SIG-M5 treated with dmso at 0.1 percent for 504 hours (cell line): ENCODE data around the gene OMP.

Experiments
- DNase-seq: peaks from one replicate; lab custom pipeline; 2025; ENCODE audit not compliant: unreplicated experiment; lab: John Stamatoyannopoulos, UW

The OMP gene

GRCh38 chr11:77068457-77069335 is 33.9 kb upstream of the OMP start:
- DNase-seq: no peak

GRCh38 chr11:77069336-77069968 is 33.2 kb upstream of the OMP start:
- no peak for DNase-seq

DNA sequence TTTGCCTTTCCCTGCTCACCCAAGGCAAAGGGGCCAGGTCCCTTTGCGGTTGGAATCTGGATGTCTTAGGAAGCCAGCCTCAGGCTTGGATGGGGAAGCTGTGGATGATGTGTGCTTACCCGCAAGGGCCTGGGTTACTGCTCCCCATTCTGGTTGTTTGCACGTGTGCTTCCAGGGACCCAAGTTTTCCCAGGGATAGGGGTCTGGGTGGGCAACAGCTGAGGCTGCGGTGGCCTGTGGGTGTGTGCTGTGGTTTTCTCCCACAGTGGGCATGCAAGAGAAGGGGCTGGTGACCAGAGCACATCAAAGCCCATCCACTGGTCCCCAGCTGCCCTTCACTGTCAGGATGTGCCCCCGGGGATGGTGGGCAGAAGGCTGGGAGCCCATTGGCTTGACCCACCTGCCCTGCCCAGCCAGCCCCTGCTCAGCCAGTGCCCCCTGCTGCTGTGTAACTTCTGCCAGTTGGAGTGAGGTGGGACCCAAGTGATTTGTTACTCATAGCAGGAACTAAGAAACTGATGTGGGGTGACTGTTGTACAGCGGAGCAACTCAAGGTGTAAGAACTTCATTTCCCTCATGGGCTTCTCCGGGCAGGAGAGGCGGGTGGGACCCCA is 32.6 kb upstream of the OMP start:
- no peak for DNase-seq

DNA sequence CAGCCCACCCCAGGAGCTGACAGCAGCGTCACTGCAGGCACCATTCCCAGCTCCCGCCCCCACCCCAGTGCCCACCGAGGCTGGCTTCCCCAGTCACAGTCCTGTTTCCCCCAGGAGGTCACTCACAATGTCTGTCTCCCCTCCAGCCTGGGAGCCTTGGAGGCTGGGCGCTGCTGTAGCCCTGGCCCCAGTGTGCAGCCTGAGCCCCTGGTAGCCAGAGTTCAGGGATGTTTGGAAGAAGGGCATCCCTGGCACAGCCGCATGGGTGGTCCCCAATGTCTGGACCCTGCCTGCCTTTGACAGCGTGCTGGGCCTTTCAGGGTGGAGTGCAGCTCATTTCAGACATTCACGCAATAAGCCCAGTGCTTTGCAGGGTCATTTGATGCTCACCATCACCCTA is 31.6 kb upstream of the OMP start:
- no peak for DNase-seq

DNA sequence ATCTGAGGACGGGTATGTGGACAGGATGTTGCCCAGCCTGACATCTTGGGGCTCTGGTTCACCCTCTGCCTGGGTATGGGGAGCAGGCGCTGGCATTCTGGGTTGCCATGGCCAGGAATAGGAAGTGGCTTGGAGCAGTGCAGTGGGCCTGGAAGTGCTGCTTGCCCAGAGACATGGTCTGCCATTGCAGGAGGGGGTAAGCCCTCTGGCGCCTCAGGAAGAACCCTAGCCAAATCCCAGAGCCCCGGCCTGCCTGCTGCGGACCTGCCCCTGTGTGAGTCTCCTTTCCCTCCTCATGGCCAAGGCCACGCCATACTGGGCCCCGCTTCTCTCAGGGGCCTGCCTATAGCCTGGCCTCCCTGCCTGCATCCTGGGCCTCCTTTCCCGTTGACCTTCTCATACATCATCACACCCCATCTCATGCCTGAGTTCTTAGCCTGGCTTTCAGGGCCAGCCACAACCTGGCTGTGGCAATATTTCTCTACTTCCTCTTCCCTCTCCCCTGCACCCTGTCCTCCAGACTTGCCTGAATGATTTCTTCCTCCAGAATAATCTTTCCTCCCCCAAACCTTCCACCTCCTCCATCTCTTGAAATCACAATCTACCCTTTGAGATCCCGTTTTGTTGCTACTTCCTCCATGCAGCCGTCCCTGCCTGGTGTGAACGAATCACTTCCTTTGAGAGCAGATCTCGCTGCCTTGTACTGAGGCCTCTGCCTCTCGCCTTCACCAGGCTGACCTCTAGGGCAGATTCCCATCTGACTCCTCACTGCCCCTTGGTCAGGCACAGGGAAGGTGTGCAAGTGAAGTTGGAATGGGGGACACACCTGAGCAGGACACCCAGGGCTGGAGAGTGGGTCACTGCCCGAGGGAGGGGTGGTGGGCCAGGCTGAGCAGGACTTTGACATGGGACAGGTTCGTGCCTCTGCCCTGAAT is 30.7 kb upstream of the OMP start:
- DNase-seq: peak; percentile 61

GRCh38 chr11:77072851-77073327 is 29.8 kb upstream of the OMP start:
- DNase-seq: no peak

GRCh38 chr11:77073328-77074001 is 29.2 kb upstream of the OMP start:
- no peak for DNase-seq

GRCh38 chr11:77074205-77074604 is 28.4 kb upstream of the OMP start:
- DNase-seq: no peak

GRCh38 chr11:77074626-77075221 is 27.9 kb upstream of the OMP start:
- DNase-seq: no peak

DNA sequence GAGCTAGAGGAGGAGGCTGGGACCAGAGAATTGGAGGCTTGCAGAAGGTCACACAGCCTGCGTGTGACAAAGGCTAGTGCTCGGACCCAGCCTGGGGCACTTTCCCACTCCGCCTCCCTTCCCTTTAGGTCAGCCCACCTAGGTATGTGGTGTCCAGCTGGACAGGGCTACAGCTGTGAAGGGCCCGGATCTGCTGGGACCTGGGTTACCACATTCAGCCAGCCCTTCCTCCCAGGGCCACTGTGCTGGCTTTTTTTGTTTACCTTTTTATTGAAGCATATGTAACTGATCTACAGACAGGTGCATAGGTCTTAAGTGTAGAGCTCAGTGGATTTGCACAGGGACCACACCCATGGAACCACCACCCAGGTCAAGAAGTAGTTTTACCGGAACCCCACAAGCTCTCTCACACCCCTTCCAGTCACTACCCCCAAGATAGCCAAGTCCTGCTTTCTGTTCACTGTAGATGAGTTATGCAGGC is 27.2 kb upstream of the OMP start:
- DNase-seq: peak; percentile 14

DNA sequence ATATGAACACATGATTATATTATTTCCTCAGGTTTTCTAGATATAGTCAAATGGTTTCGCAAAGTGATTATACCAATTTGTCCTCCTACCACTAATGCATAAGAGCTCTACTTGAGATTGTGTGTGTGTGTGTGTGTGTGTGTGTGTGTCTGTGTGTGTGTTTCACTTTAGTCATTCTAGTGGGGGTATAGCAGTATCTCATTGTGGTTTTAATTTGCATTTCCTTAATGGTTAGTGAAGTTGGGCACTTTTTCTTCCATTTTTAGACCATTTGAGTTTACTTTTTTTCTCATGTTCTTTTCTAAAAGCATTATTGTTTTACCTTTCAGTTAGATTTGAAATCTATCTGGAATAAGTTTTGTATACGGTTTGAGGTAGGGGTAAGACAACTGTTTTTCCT is 23.0 kb upstream of the OMP start:
- no peak for DNase-seq

DNA sequence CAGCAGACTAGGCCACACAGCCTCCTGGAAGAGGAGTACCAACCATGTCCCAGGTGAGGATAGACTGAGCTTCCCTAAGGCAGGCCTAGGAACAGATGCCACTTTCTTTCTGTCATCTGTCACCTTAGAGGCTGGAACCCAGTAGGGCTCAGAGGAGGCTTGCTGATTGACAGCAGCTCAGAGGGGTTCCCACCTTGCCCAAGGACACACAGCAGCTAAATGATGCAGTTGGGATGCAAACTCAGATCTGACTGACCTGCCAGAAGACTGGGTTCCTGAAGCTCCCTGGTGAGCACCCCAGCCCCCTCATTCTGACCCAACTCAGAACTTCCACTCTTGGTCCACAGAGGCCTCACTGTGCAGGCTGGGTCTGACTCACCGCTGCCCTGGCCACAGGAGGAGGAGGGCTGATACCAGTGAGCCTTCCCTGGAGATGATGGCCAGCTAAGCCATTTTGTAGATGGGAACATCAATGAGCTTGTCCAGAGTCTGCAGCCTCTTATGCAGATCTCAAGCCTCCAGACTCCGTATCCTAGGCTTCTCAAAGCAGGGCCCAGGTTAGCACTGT is 21.9 kb upstream of the OMP start:
- no peak for DNase-seq

- no peak for DNase-seq
Observed at GRCh38 chr11:77081381-77081851, 21.2 kb upstream of the OMP start.

- no peak for DNase-seq
Observed at GRCh38 chr11:77081976-77082836, 20.4 kb upstream of the OMP start.

- DNase-seq: no peak
Observed at GRCh38 chr11:77082838-77083565, 19.6 kb upstream of the OMP start.

GRCh38 chr11:77083566-77084245 is 18.9 kb upstream of the OMP start:
- DNase-seq: no peak

GRCh38 chr11:77084581-77085191 is 18.0 kb upstream of the OMP start:
- DNase-seq: no peak
